Measurements from ENCODE around the gene SLC18A3.

Gene SLC18A3

GRCh38 chr10:49606981-49607535 is 3.1 kb upstream of the SLC18A3 start:
- TF ChIP-seq MAX (IDR thresholded peaks at IDR 0.05) (no peak), TCF12 (IDR thresholded peaks at IDR 0.05; ENCODE audit: low read depth) (no peak), TAF1 (IDR thresholded peaks at IDR 0.05; ENCODE audit: low read depth) (no peak), ZBTB7A (IDR thresholded peaks at IDR 0.05; ENCODE audit: low read depth) (peak; percentile 68), CREB1 (IDR thresholded peaks at IDR 0.05; ENCODE audit: low read depth) (no peak), NFIC (IDR thresholded peaks at IDR 0.05) (0 out of 2 replicates have a peak, but pooled peaks have one; percentile 21), FOXM1 (IDR thresholded peaks at IDR 0.05; ENCODE audit: borderline replicate concordance, low read depth) (no peak), YY1 (IDR thresholded peaks at IDR 0.05; ENCODE audit: low read depth) (0 out of 2 replicates have a peak, but pooled peaks have one; percentile 28), EP300 (IDR thresholded peaks at IDR 0.05; ENCODE audit: borderline replicate concordance) (no peak), TEAD4 (IDR thresholded peaks at IDR 0.05) (no peak), EGR1 (IDR thresholded peaks at IDR 0.05) (no peak), CEBPB (IDR thresholded peaks at IDR 0.05) (no peak), RAD21 (IDR thresholded peaks at IDR 0.05; ENCODE audit: low read depth) (no peak)
- TF ChIP-seq, protein P1, sequence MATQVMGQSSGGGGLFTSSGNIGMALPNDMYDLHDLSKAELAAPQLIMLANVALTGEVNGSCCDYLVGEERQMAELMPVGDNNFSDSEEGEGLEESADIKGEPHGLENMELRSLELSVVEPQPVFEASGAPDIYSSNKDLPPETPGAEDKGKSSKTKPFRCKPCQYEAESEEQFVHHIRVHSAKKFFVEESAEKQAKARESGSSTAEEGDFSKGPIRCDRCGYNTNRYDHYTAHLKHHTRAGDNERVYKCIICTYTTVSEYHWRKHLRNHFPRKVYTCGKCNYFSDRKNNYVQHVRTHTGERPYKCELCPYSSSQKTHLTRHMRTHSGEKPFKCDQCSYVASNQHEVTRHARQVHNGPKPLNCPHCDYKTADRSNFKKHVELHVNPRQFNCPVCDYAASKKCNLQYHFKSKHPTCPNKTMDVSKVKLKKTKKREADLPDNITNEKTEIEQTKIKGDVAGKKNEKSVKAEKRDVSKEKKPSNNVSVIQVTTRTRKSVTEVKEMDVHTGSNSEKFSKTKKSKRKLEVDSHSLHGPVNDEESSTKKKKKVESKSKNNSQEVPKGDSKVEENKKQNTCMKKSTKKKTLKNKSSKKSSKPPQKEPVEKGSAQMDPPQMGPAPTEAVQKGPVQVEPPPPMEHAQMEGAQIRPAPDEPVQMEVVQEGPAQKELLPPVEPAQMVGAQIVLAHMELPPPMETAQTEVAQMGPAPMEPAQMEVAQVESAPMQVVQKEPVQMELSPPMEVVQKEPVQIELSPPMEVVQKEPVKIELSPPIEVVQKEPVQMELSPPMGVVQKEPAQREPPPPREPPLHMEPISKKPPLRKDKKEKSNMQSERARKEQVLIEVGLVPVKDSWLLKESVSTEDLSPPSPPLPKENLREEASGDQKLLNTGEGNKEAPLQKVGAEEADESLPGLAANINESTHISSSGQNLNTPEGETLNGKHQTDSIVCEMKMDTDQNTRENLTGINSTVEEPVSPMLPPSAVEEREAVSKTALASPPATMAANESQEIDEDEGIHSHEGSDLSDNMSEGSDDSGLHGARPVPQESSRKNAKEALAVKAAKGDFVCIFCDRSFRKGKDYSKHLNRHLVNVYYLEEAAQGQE (IDR thresholded peaks at IDR 0.05; ENCODE audit: low read depth) = peak; percentile 98
- TF ChIP-seq, protein P2, sequence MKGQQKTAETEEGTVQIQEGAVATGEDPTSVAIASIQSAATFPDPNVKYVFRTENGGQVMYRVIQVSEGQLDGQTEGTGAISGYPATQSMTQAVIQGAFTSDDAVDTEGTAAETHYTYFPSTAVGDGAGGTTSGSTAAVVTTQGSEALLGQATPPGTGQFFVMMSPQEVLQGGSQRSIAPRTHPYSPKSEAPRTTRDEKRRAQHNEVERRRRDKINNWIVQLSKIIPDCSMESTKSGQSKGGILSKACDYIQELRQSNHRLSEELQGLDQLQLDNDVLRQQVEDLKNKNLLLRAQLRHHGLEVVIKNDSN (IDR thresholded peaks at IDR 0.05) = no peak

DNA sequence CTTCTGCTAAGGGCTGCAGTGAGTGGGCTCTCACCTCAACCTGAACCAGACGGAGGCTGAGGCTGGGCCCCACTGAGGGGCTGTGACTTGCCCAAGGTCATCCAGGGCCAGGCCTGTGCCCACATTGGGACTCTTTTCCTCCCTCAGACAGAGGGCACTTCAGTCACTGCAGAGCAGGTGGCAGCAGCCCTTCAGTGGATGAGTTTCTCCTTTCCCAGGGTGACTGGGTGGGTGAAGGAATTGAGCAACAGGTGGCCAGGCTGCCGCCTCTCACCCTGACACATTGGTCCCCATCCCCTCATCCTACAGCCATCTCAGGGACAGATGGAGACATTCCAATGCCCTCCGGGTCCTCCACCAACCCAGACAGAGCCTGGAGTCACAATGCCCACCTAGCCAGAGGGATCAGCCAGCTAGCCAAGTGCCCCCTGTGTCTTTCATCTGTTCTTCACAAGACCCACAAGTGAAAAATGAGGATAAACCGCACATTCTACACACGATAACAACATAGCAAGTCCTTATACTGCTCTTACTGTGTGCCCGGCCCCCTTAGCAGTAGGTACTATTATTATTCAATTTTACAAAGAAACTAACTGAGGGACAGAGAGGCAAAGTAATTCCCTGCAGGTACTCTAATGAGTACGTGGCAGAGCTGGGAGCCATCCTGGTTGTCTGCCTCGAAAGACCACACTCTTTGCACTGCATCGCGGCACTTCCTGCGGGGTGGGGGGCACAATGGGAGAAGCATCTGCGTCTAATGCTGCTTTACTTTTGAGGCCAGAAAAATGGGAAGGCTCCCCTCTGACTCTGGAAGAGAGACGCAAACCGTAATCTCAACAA is 1.7 kb upstream of the SLC18A3 start:
- TF ChIP-seq ZBTB7A (IDR thresholded peaks at IDR 0.05; ENCODE audit: low read depth) (no peak), CREB1 (IDR thresholded peaks at IDR 0.05; ENCODE audit: low read depth) (no peak), FOXM1 (IDR thresholded peaks at IDR 0.05; ENCODE audit: borderline replicate concordance, low read depth) (no peak), EGR1 (IDR thresholded peaks at IDR 0.05) (no peak), TCF12 (IDR thresholded peaks at IDR 0.05; ENCODE audit: low read depth) (no peak), YY1 (IDR thresholded peaks at IDR 0.05; ENCODE audit: low read depth) (no peak), NFIC (IDR thresholded peaks at IDR 0.05) (no peak), TAF1 (IDR thresholded peaks at IDR 0.05; ENCODE audit: low read depth) (no peak)
- TF ChIP-seq, protein P1 (IDR thresholded peaks at IDR 0.05; ENCODE audit: low read depth) = no peak

GRCh38 chr10:49609006-49609282 is 1.2 kb upstream of the SLC18A3 start:
- no peak for TF ChIP-seq YY1 (IDR thresholded peaks at IDR 0.05; ENCODE audit: low read depth)
- TF ChIP-seq CEBPB (IDR thresholded peaks at IDR 0.05) = no peak
- TF ChIP-seq, protein P2 (IDR thresholded peaks at IDR 0.05) = no peak
- no peak for TF ChIP-seq NFIC (IDR thresholded peaks at IDR 0.05)
- TF ChIP-seq, protein P1 (IDR thresholded peaks at IDR 0.05; ENCODE audit: low read depth) = no peak
- TF ChIP-seq MAX (IDR thresholded peaks at IDR 0.05) = no peak
- TF ChIP-seq TCF12 (IDR thresholded peaks at IDR 0.05; ENCODE audit: low read depth) = no peak
- no peak for TF ChIP-seq EGR1 (IDR thresholded peaks at IDR 0.05)
- no peak for TF ChIP-seq TAF1 (IDR thresholded peaks at IDR 0.05; ENCODE audit: low read depth)
- TF ChIP-seq FOXM1 (IDR thresholded peaks at IDR 0.05; ENCODE audit: borderline replicate concordance, low read depth) = no peak
- no peak for TF ChIP-seq EP300 (IDR thresholded peaks at IDR 0.05; ENCODE audit: borderline replicate concordance)
